Dermis blood vessel endothelial cell (primary cell): ENCODE data around the gene BATF. TPM values are rescaled to one million over a fixed set of nuclear protein-coding genes. Genes with fewer than 3 reads are reported as not detected.

Source experiments
- DNase-seq: peaks from one replicate; pipeline ENCODE4 v3.0.0; 2010
- total RNA-seq: library from RNA; depleted of rRNA; stranded (reverse); fragments of >200 nt; gene quantifications from 2 replicates; pipeline ENCODE4 v1.2.3, GENCODE V29; 2014

Gene BATF
- total RNA-seq, 1 donor from 2014 or later = 3.2 TPM

- DNase-seq = no peak
These were observed 21.2 kb upstream of the BATF start for GRCh38 chr14:75501080-75501479.

- DNase-seq = no peak
These were observed 17.9 kb upstream of the BATF start for GRCh38 chr14:75504411-75504810.

- no peak for DNase-seq
These were observed 15.3 kb upstream of the BATF start for GRCh38 chr14:75506930-75507329.

GRCh38 chr14:75510547-75510946, 11.7 kb upstream of the BATF start:
- no peak for DNase-seq

- DNase-seq = no peak
These were observed 11.1 kb upstream of the BATF start for GRCh38 chr14:75511201-75511600.

GRCh38 chr14:75513911-75514672, 8.2 kb upstream of the BATF start:
- no peak for DNase-seq

GRCh38 chr14:75514673-75515628, 7.3 kb upstream of the BATF start:
- DNase-seq = peak; percentile 19

- DNase-seq = no peak
These were observed 6.7 kb upstream of the BATF start for GRCh38 chr14:75515629-75515996.

- DNase-seq = peak; percentile 69
These were observed 3.6 kb upstream of the BATF start for GRCh38 chr14:75518625-75519024.

GRCh38 chr14:75519394-75519793, 2.9 kb upstream of the BATF start:
- no peak for DNase-seq

GRCh38 chr14:75519826-75520728, 2.2 kb upstream of the BATF start:
- DNase-seq = no peak

GRCh38 chr14:75520852-75521251, 1.4 kb upstream of the BATF start:
- no peak for DNase-seq

GRCh38 chr14:75521415-75522199, 662 bp upstream of the BATF start:
- DNase-seq = no peak

GRCh38 chr14:75522983-75523318, 682 bp downstream of the BATF start:
- DNase-seq = no peak

- peak; percentile 89 for DNase-seq
These were observed 1.5 kb downstream of the BATF start for GRCh38 chr14:75523771-75524171.

- DNase-seq = no peak
These were observed 3.7 kb downstream of the BATF start for GRCh38 chr14:75525969-75526368.

GRCh38 chr14:75527449-75528163, 5.3 kb downstream of the BATF start:
- DNase-seq = no peak

GRCh38 chr14:75531256-75531655, 9.0 kb downstream of the BATF start:
- DNase-seq = no peak

- DNase-seq = no peak
These were observed 9.5 kb downstream of the BATF start for GRCh38 chr14:75531660-75532317.

- no peak for DNase-seq
These were observed 11.7 kb downstream of the BATF start for GRCh38 chr14:75533791-75534555.
